ENCODE data around the gene CDAN1. TPM values are rescaled to one million over a fixed set of nuclear protein-coding genes. Genes with fewer than 3 reads are reported as not detected.

CDAN1 gene
- total RNA-seq, 1 experiment from 2014 or later: 9.5 TPM

DNA sequence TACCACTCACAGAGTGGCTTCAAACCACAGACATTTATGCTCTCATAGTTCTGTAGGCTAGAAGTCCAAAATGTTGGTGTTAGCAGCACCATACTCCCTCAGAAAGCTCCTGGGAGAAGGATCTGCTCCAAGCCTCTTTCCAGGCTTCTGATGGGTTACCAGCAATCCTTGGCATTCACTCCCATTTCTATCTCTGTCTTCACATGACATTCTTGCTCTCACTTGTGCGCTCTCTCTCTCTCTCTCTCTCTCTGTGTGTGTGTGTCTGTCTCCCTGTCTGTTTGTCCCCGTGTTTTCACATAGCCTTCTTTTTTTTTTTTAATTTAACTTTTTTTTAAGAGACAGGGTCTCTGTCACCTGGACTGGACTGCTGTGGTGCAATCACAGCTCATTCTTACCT is 26.3 kb downstream of the CDAN1 start:
- Mint-ChIP-seq H3K4me3 (ENCODE audit: unreplicated experiment) (no peak overlapping the region), H3K27ac (ENCODE audit: low read depth, unreplicated experiment) (no peak overlapping the region), H3K9me3 (ENCODE audit: unreplicated experiment) (no peaks in the 10 kb centered on the region), H3K27me3 (ENCODE audit: insufficient read depth, unreplicated experiment) (no peaks in the 10 kb centered on the region), H3K4me1 (ENCODE audit: insufficient read depth, unreplicated experiment) (peaks cover 6% of the 10 kb centered on the region), H3K36me3 (ENCODE audit: insufficient read depth, unreplicated experiment) (no peaks in the 10 kb centered on the region)
- TF ChIP-seq, protein P1, sequence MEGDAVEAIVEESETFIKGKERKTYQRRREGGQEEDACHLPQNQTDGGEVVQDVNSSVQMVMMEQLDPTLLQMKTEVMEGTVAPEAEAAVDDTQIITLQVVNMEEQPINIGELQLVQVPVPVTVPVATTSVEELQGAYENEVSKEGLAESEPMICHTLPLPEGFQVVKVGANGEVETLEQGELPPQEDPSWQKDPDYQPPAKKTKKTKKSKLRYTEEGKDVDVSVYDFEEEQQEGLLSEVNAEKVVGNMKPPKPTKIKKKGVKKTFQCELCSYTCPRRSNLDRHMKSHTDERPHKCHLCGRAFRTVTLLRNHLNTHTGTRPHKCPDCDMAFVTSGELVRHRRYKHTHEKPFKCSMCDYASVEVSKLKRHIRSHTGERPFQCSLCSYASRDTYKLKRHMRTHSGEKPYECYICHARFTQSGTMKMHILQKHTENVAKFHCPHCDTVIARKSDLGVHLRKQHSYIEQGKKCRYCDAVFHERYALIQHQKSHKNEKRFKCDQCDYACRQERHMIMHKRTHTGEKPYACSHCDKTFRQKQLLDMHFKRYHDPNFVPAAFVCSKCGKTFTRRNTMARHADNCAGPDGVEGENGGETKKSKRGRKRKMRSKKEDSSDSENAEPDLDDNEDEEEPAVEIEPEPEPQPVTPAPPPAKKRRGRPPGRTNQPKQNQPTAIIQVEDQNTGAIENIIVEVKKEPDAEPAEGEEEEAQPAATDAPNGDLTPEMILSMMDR (IDR thresholded peaks at IDR 0.05; ENCODE audit: unreplicated experiment): no peak
- POLR2A ChIA-PET: interaction anchor here (0.6 kb wide), 1 partner anchor 216 kb away, joined by 3 read pairs; no protein-coding TSS in a partner anchor
- CTCF ChIA-PET: interaction anchor here (0.7 kb wide), 1 partner anchor 473 kb away, joined by 4 read pairs; no protein-coding TSS in a partner anchor
- no peak for DNase-seq (ENCODE audit: unreplicated experiment)
- intact Hi-C loops (cut with micrococcal nuclease): no loop called here
- no TSS peak for BruUV-seq (replicated peaks)

DNA sequence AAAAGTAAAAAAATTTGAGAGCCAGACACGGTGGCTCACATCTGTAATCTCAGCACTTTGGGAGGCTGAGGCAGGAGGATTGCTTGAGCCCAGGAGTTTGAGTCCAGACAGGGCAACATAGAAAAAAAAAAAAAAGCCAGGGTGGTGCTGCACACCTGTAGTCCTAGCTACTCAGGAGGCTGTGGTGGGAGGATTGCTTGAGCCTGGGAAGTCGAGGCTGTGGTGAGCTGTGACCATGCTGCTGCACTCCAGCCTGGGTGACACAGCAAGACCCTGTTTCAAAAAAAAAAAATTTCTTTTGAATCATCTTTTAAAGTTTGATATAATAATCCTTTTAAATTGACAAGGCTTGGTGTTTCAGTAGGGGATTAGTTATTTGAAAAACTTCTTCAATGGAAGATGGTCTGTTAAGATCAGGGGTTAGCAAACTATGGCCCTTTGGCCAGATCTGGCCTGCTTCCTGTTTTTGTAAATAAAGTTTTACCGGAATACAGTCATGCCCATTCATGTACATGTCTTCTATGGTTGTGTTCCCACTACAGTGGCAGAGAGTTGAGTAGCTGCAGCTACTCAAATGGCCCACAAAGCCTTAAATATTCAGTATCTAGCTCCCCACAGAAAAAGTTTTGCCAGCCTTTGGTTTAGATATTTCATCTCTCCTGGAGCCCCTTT is 28.9 kb downstream of the CDAN1 start:
- CTCF ChIA-PET: interaction anchor here (0.7 kb wide), 2 partner anchors 58 to 218 kb away, joined by 5 to 6 read pairs; no protein-coding TSS in a partner anchor
- peaks cover 6% of the 10 kb centered on the region for H3K4me1 Mint-ChIP-seq (ENCODE audit: insufficient read depth, unreplicated experiment)
- no peak overlapping the region for H3K27ac Mint-ChIP-seq (ENCODE audit: low read depth, unreplicated experiment)
- BruUV-seq (replicated peaks): no TSS peak
- intact Hi-C loops (cut with micrococcal nuclease): no loop called here
- H3K36me3 Mint-ChIP-seq (ENCODE audit: insufficient read depth, unreplicated experiment): no peaks in the 10 kb centered on the region
- H3K4me3 Mint-ChIP-seq (ENCODE audit: unreplicated experiment): no peak overlapping the region
- no peak for DNase-seq (ENCODE audit: unreplicated experiment)
- POLR2A ChIA-PET: interaction anchor here (0.6 to 0.7 kb wide), 2 partner anchors 9 to 11 kb away, joined by 3 to 4 read pairs; no protein-coding TSS in a partner anchor
- H3K9me3 Mint-ChIP-seq (ENCODE audit: unreplicated experiment): no peaks in the 10 kb centered on the region
- H3K27me3 Mint-ChIP-seq (ENCODE audit: insufficient read depth, unreplicated experiment): no peaks in the 10 kb centered on the region
- TF ChIP-seq, protein P1 (IDR thresholded peaks at IDR 0.05; ENCODE audit: unreplicated experiment): no peak

DNA sequence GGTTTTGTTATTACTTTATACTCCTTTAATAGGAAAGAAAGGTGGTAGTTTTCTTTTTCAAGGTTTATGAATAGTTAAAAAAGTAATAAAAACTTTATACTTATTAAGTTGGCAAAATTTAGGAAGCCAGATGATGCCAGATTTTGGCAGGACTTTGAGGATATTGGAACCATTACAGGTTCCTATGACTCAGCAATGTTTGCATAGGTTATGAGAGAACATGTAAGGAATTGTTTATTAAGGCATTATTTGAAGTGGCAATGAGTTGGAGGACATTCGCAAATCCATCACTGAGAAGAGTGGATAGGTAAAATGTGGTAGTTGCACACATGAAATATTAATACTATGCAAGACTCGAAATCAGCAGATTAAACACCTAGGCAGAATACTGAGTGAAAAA is 29.9 kb downstream of the CDAN1 start:
- POLR2A ChIA-PET: interaction anchor here (0.7 kb wide), 1 partner anchor 10 kb away, joined by 4 read pairs; no protein-coding TSS in a partner anchor
- Mint-ChIP-seq H3K4me1 (ENCODE audit: insufficient read depth, unreplicated experiment) (peaks cover 6% of the 10 kb centered on the region), H3K27ac (ENCODE audit: low read depth, unreplicated experiment) (peak overlapping the region; percentile 25), H3K4me3 (ENCODE audit: unreplicated experiment) (no peak overlapping the region), H3K9me3 (ENCODE audit: unreplicated experiment) (no peaks in the 10 kb centered on the region), H3K27me3 (ENCODE audit: insufficient read depth, unreplicated experiment) (no peaks in the 10 kb centered on the region), H3K36me3 (ENCODE audit: insufficient read depth, unreplicated experiment) (no peaks in the 10 kb centered on the region)
- BruUV-seq (replicated peaks): no TSS peak
- TF ChIP-seq, protein P1 (IDR thresholded peaks at IDR 0.05; ENCODE audit: unreplicated experiment): no peak
- CTCF ChIA-PET: interaction anchor here (0.6 to 1.1 kb wide), 7 partner anchors 26 to 662 kb away, joined by 3 to 6 read pairs (median 4); no protein-coding TSS in a partner anchor
- peak; percentile 67 for DNase-seq (ENCODE audit: unreplicated experiment)
- intact Hi-C loops (cut with micrococcal nuclease): no loop called here

DNA sequence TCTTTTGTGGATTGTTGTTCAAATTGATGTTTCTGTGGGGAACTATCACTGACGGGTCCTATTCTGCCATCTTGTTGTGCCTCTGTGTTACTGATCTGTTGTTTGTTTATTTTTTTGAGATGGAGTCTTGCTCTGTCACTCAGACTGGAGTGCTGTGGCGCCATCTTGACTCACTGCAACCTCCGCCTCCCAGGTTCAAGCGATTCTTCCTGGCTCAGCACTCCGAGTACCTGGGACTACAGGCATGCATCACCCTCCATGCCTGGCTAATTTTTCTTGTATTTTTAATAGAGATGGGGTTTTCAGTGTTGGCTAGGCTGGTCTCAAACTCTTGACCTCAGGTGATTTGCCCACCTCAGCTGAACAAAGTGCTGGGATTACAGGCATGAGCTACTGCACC is 31.6 kb downstream of the CDAN1 start:
- CTCF ChIA-PET: interaction anchor here (0.5 to 2.4 kb wide), 10 partner anchors 10 to 233 kb away, joined by 3 to 10 read pairs (median 3); no protein-coding TSS in a partner anchor
- no peaks in the 10 kb centered on the region for H3K36me3 Mint-ChIP-seq (ENCODE audit: insufficient read depth, unreplicated experiment)
- H3K27ac Mint-ChIP-seq (ENCODE audit: low read depth, unreplicated experiment): no peak overlapping the region
- no peak overlapping the region for H3K4me3 Mint-ChIP-seq (ENCODE audit: unreplicated experiment)
- TF ChIP-seq, protein P1 (IDR thresholded peaks at IDR 0.05; ENCODE audit: unreplicated experiment): no peak
- DNase-seq (ENCODE audit: unreplicated experiment): no peak
- POLR2A ChIA-PET: interaction anchor here (0.6 to 2.5 kb wide), 3 partner anchors 13 to 221 kb away, joined by 3 to 10 read pairs (median 3); no protein-coding TSS in a partner anchor
- intact Hi-C loops (cut with micrococcal nuclease): loop anchor here (2.0 kb wide), 1 partner anchor 481 kb away; no protein-coding TSS in a partner anchor
- H3K27me3 Mint-ChIP-seq (ENCODE audit: insufficient read depth, unreplicated experiment): no peaks in the 10 kb centered on the region
- no TSS peak for BruUV-seq (replicated peaks)
- H3K9me3 Mint-ChIP-seq (ENCODE audit: unreplicated experiment): no peaks in the 10 kb centered on the region
- H3K4me1 Mint-ChIP-seq (ENCODE audit: insufficient read depth, unreplicated experiment): peaks cover 6% of the 10 kb centered on the region
